Measurements from ENCODE around the gene PLA2G3. TPM values are rescaled to one million over a fixed set of nuclear protein-coding genes. Genes with fewer than 3 reads are reported as not detected.

The PLA2G3 gene
- polyA plus RNA-seq, 4 donors, result 0.07 to 0.27 (median 0.16) TPM

DNA sequence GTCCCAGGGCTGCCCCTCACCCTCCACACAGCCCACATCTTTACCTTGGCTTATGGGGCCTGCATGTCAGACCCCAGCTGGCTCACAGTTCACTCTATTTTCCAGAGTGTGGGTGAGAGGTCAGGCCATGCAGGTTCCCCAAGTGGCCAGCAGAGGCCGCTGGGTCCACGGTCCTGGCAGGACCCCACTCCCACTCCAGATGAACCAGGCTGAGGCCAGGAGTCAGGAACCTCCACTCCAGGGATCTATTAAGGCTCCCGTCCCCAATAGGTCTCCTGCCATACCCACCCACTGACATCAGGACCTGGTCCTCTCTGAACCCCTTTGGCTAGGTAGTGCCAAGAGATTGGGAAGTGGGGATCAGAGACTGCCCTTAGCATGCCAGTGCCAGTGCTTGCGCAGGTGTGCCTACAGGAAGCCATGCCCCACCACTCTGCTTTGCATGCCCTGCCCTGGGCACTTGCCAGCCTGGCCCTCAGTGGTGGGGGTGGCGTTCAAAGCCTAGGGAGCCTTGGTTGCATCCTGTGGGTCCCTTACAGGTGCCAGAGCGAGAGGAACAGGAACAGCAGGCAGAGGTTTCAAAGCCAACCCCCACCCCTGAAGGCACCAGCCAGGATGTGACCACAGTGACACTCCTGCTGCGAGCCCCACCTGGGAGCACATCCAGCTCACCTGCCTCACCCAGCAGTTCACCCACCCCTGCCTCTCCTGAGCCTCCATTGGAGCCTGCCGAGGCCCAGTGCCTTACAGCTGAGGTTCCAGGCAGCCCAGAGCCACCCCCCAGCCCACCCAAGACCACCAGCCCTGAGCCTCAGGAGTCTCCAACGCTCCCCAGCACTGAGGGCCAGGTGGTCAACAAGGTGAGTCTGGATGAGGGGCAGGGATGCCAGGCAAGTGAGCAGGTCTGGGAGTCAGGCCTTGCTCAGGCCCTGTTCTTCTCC lies 50.9 kb downstream of the PLA2G3 start:
- DNase-seq (ENCODE audit: low read depth in 4 of 4, low spot score in 3 of 4), result no peak

GRCh38 chr22:31088233-31088986 lies 51.9 kb downstream of the PLA2G3 start:
- no peak for DNase-seq (ENCODE audit: low read depth in 4 of 4, low spot score in 3 of 4)

DNA sequence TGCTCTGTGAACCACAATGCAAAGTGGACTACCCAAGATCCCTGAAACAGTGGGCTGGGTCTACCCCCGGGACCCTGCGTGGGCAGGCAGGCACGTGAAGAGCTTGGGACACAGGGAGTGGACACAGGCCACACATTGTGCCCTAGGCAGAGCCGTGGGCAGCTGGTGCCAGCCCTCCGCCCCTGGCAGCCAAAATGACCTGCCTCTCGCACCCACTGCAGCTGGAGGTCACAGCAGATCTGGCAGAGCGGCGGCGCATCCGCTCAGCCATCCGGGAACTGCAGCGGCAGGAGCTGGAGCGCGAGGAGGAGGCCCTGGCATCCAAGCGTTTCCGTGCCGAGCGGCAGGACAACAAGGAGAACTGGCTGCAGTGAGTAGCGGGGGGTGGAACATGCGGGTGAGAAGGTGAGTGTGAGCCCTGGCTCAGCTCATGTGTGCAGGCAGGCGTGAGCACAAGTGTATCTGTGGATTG lies 52.5 kb downstream of the PLA2G3 start:
- DNase-seq (ENCODE audit: low read depth in 4 of 4, low spot score in 3 of 4), result no peak

DNA sequence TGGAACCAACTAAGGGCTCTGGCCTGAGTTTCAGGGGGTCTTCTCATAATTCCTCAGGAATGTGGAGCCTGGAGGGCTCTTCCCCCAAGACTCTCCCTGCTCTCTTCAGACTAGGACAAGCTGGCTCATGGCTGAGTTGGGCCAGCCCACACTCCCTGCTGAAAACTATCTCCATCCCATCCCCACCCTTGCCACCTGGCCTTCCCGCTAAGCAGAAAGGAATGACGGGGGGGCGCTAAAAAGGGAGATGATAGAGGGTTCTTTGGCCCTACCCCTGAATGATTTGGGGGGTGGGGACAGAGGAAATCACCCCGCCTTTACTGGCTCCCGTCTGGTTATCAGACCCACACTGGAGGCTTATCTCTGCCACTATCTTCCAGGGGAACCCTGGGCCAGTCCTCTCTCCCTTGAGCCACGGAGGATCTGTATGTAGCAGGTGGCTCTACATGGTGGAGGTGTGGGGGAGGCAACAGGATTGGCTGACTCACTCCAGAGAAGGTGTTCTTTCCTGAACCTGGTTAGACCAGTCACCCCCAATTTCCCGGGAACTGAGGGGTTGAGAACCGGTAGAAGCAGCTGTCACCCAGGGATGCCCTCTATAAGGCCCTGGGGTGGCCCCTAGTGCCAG lies 53.5 kb downstream of the PLA2G3 start:
- no peak for DNase-seq (ENCODE audit: low read depth in 4 of 4, low spot score in 3 of 4)

DNA sequence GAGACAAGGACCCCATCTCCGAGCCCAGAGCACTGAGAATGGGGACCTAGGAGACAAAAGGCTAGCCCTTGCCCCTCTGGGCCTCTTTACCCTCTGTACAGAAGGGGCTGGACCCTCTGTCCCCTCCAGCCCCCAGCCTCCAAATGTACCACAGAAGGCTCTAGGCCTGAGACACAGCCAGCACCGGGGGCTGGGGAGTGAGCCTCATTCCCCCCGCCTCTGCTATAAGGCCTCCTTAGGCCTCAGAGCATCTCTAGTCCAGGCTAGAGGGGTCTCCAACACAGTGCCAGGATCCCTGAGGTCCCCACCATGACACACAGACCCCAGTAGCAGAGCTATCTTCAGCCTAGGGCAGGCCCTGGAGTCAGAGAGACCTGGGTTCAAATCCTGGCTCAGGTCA lies 54.4 kb downstream of the PLA2G3 start:
- DNase-seq (ENCODE audit: low read depth in 4 of 4, low spot score in 3 of 4), result no peak

GRCh38 chr22:31085493-31085824 lies 54.8 kb downstream of the PLA2G3 start:
- DNase-seq (ENCODE audit: low read depth in 4 of 4, low spot score in 3 of 4), result no peak

DNA sequence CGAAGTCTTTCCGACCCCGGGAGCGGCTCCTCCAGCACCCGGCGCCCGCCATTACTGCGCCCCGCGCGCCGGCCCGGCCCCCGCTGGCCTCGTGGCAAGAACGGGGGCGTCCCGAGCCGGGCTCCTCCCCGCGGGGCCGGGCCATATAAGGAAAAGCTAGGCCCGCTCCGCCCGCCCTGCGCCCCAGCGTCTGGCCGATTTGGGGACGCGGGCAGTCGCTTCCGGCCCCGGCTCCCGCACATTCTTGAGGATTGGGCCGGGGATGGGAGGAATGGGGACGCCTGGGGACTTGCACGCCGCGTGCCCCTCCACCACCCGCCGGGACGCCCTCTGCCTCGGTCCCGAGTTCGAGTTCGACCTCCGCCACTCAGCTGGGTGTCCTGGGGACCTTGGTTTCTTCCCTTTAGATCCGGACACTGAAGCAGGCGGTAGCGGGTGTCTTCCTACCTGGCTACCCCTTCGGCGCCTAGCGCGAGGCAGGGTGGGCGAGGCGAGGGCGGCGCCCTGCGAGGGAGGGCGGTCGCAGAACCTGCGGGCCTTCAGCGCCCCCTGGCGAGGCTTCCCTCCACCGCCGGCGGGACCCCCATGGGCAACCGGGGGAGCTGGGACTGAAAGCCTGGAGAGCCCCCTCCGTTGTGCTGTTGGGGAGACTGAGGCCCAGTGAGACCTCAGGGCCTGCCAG lies 55.4 kb downstream of the PLA2G3 start:
- no peak for DNase-seq (ENCODE audit: low read depth in 4 of 4, low spot score in 3 of 4)

Other genes with a start within 250 kb of the PLA2G3 start
- 10 to 100 TPM; 30.6 to 37.2 (median 37.0) TPM for gene MORC2, start 171.7 kb downstream of the PLA2G3 start, polyA plus RNA-seq (ENCODE audit: insufficient read length in 4 of 4)
- 100 to 1,000 TPM; 202 to 245 (median 211) TPM for gene TUG1, start 171.2 kb downstream of the PLA2G3 start, polyA plus RNA-seq (ENCODE audit: insufficient read length in 4 of 4)
- gene SMTN, start 59.2 kb downstream of the PLA2G3 start, polyA plus RNA-seq (ENCODE audit: insufficient read length in 4 of 4), result 10 to 100 TPM; 31.0 to 52.3 (median 45.0) TPM
- gene SELENOM, start 32.9 kb downstream of the PLA2G3 start, polyA plus RNA-seq (ENCODE audit: insufficient read length in 4 of 4), result 10 to 100 TPM in 3 of 4 donors, 1 to 10 TPM in 1; 6.4 to 29.0 (median 12.2) TPM
- 1 to 10 TPM; 1.9 to 6.6 (median 4.7) TPM for gene INPP5J, start 17.5 kb downstream of the PLA2G3 start, polyA plus RNA-seq (ENCODE audit: insufficient read length in 4 of 4)
- gene RNF185, start 19.7 kb upstream of the PLA2G3 start, polyA plus RNA-seq (ENCODE audit: insufficient read length in 4 of 4), result 10 to 100 TPM; 34.8 to 55.0 (median 53.4) TPM
- 10 to 100 TPM; 26.4 to 61.9 (median 47.8) TPM for gene LIMK2, start 71.8 kb upstream of the PLA2G3 start, polyA plus RNA-seq (ENCODE audit: insufficient read length in 4 of 4)
- gene PIK3IP1, start 152.0 kb upstream of the PLA2G3 start, polyA plus RNA-seq (ENCODE audit: insufficient read length in 4 of 4), result 10 to 100 TPM in 3 of 4 donors, 1 to 10 TPM in 1; 8.1 to 15.1 (median 12.9) TPM
- 10 to 100 TPM; 37.5 to 82.6 (median 73.0) TPM for gene PATZ1, start 205.8 kb upstream of the PLA2G3 start, polyA plus RNA-seq (ENCODE audit: insufficient read length in 4 of 4)

All from left renal pelvis (tissue), 4 donors.